Kidney (tissue), 14 donors: ENCODE data around the gene PLCB3. TPM values are rescaled to one million over a fixed set of nuclear protein-coding genes. Genes with fewer than 3 reads are reported as not detected.

Source experiments
- DNase-seq, 5 donors: peaks; one replicate each; pipeline ENCODE4 v3.0.0-alpha.2; 2013 to 2020
- FAIRE-seq: peaks from 2 replicates; lab custom pipeline; 2012; peaks lifted over from hg19 to GRCh38; lab: Jason Lieb, UNC
- H3K27ac ChIP-seq, 2 donors: one replicate each; pipeline ENCODE4 v1.7.0; 2013; ENCODE audit warnings: low read depth in 2 of 2, low read length in 2 of 2, inconsistent platforms in 1 of 2
- H3K27me3 ChIP-seq: one replicate; pipeline ENCODE4 v1.7.1; 2013; ENCODE audit warnings: low read length, inconsistent platforms; ENCODE audit not compliant: control insufficient read depth, insufficient read depth
- H3K36me3 ChIP-seq, 3 donors: one replicate each; pipeline versions ENCODE4 v1.7.0 to v1.7.1; 2013; ENCODE audit warnings: low read length in 3 of 3, control low read depth in 1 of 3, inconsistent platforms in 1 of 3; ENCODE audit not compliant: insufficient read depth in 3 of 3, control insufficient read depth in 2 of 3
- H3K4me1 ChIP-seq, 3 donors: one replicate each; pipeline versions ENCODE4 v1.7.0 to v1.7.1; 2013; ENCODE audit warnings: low read length in 3 of 3, inconsistent platforms in 1 of 3, low read depth in 1 of 3; ENCODE audit not compliant: control insufficient read depth in 2 of 3, insufficient read depth in 2 of 3
- H3K4me3 ChIP-seq, 3 donors: one replicate each; pipeline versions ENCODE4 v1.7.0 to v1.8.1; 2013; ENCODE audit warnings: low read length in 3 of 3, control low read depth in 1 of 3, inconsistent platforms in 1 of 3
- H3K9ac ChIP-seq, 3 donors: one replicate each; pipeline versions ENCODE4 v1.7.0 to v1.7.1; 2013; ENCODE audit warnings: low read length in 3 of 3, control low read depth in 1 of 3, inconsistent platforms in 1 of 3
- H3K9me3 ChIP-seq, 3 donors: one replicate each; pipeline versions ENCODE4 v1.7.0 to v1.7.1; 2013; ENCODE audit warnings: low read length in 3 of 3, control low read depth in 1 of 3, inconsistent platforms in 1 of 3; ENCODE audit not compliant: control insufficient read depth in 2 of 3, insufficient read depth in 1 of 3
- intact Hi-C: fragments of 100-400 bp; cut with DNase I; formaldehyde crosslinking; loops from one replicate; pipeline ENCODE4 v1.11.1; 2022
- polyA plus RNA-seq: library from polyadenylated mRNA; stranded (reverse); fragments of 350-450 nt; fragmentation: Illumina TruSeq; extraction: RNeasy Lipid Tissue Mini Kit (QIAGEN cat#74804); gene quantifications from one replicate; pipeline ENCODE4 v1.2.3, GENCODE V29; 2014; ENCODE audit warnings: low read depth, low replicate concordance; ENCODE audit not compliant: insufficient read depth
- total RNA-seq: library from RNA; stranded (reverse); fragmentation: NEBNext Ultra II Directional; extraction: Animal tissue kit (Norgen Biotek cat#: 25700); gene quantifications from one replicate; pipeline ENCODE4 v1.2.1, GENCODE V29; 2021
- TF ChIP-seq, protein P1 (sequence below): IDR thresholded peaks from 3 replicates; pipeline ENCODE4 v1.5.1; 2012; ENCODE audit warnings: mild to moderate bottlenecking, moderate library complexity, borderline replicate concordance; ENCODE audit not compliant: insufficient read depth; ENCODE audit errors: extremely low read depth
- donor health status: control.
- donor health status: control.
- donor health status: control.
- donor health status: control.
- donor health status: control.
- donor health status: DM: yes; HTN: yes; CAD: no.
- donor health status: Normal renal cell carcinoma (clear cell type).

The PLCB3 gene
- total and polyA plus RNA-seq, 2 donors from 2014 or later: 9.6 to 24.6 TPM

DNA sequence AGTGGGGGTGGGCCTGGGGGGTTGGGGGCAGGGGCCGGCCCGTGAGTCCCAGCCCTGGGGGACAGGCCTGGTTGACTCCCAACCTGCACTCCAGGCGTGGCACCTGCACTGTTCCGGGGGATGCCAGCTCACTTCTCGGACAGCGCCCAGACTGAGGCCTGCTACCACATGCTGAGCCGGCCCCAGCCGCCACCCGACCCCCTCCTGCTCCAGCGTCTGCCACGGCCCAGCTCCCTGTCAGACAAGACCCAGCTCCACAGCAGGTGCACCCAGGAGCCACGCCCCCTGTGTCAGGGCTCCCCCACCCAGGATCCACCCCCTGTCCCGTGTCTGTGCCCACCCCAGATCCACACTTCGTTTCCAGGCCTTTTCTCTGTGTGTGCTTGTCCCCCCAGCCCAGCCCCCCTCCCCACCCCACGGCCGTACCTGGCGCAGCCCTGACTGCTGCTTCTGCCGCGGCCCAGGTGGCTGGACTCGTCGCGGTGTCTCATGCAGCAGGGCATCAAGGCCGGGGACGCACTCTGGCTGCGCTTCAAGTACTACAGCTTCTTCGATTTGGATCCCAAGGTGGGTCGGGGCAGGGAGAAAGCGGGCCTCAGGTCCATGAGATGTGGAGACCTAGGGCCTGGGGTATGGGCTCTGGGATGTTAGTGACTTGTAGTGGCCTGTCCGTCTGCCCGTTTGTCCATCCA, 40.0 kb upstream of the PLCB3 start:
- H3K9ac ChIP-seq: no peak overlapping the region
- peaks cover 0 to 5% (median 0%) of the 10 kb centered on the region in 3 donors for H3K4me1 ChIP-seq
- H3K9me3 ChIP-seq: no peaks in the 10 kb centered on the region
- no peak for FAIRE-seq
- no peaks in the 10 kb centered on the region for H3K27me3 ChIP-seq
- no peak overlapping the region for H3K27ac ChIP-seq
- TF ChIP-seq, protein P1, sequence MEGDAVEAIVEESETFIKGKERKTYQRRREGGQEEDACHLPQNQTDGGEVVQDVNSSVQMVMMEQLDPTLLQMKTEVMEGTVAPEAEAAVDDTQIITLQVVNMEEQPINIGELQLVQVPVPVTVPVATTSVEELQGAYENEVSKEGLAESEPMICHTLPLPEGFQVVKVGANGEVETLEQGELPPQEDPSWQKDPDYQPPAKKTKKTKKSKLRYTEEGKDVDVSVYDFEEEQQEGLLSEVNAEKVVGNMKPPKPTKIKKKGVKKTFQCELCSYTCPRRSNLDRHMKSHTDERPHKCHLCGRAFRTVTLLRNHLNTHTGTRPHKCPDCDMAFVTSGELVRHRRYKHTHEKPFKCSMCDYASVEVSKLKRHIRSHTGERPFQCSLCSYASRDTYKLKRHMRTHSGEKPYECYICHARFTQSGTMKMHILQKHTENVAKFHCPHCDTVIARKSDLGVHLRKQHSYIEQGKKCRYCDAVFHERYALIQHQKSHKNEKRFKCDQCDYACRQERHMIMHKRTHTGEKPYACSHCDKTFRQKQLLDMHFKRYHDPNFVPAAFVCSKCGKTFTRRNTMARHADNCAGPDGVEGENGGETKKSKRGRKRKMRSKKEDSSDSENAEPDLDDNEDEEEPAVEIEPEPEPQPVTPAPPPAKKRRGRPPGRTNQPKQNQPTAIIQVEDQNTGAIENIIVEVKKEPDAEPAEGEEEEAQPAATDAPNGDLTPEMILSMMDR: no peak
- peak in 1 of 5 donors; percentile 42 for DNase-seq
- H3K36me3 ChIP-seq: no peaks in the 10 kb centered on the region
- H3K4me3 ChIP-seq: no peak overlapping the region
- intact Hi-C loops: no loop called here

- TF ChIP-seq, protein P1: no peak
- Histone ChIP-seq H3K4me1 (no peaks in the 10 kb centered on the region), H3K36me3 (no peaks in the 10 kb centered on the region), H3K9ac (no peak overlapping the region), H3K9me3 (no peaks in the 10 kb centered on the region), H3K27me3 (no peaks in the 10 kb centered on the region), H3K4me3 (no peak overlapping the region), H3K27ac (no peak overlapping the region)
- FAIRE-seq: no peak
- intact Hi-C loops: no loop called here
- DNase-seq: no peak
These were observed 34.5 kb upstream of the PLCB3 start for GRCh38 chr11:64216879-64217278.

GRCh38 chr11:64218628-64219353, 32.5 kb upstream of the PLCB3 start:
- no peaks in the 10 kb centered on the region for H3K4me1 ChIP-seq
- no peaks in the 10 kb centered on the region for H3K9me3 ChIP-seq
- FAIRE-seq: no peak
- no peaks in the 10 kb centered on the region for H3K27me3 ChIP-seq
- TF ChIP-seq, protein P1: no peak
- H3K36me3 ChIP-seq: no peaks in the 10 kb centered on the region
- H3K9ac ChIP-seq: no peak overlapping the region
- H3K27ac ChIP-seq: no peak overlapping the region
- no peak overlapping the region for H3K4me3 ChIP-seq
- peak in 1 of 5 donors; percentile 43 for DNase-seq
- intact Hi-C loops: no loop called here
